Thymus (tissue), 11 donors: Measurements from ENCODE around the gene LEMD2. TPM values are rescaled to one million over a fixed set of nuclear protein-coding genes. Genes with fewer than 3 reads are reported as not detected.

Experiments used
- DNase-seq, 9 donors: peaks; one replicate each; pipeline ENCODE4 v3.0.0-alpha.2; 2013; ENCODE audit warnings: low spot score in 9 of 9, low read depth in 6 of 9, missing footprints in 1 of 9
- H3K27ac ChIP-seq, 2 donors: one replicate each; pipeline ENCODE4 v1.5.1; 2013; ENCODE audit warnings: control low read depth in 1 of 2, low read depth in 1 of 2, low read length in 1 of 2, mild to moderate bottlenecking in 1 of 2, moderate library complexity in 1 of 2
- H3K27me3 ChIP-seq, 2 donors: one replicate each; pipeline ENCODE4 v1.5.1; 2013; ENCODE audit warnings: low read length in 1 of 2; ENCODE audit not compliant: control insufficient read depth in 2 of 2, insufficient read depth in 1 of 2
- H3K36me3 ChIP-seq, 2 donors: one replicate each; pipeline ENCODE4 v1.5.1; 2013; ENCODE audit warnings: low read length in 1 of 2, mild to moderate bottlenecking in 1 of 2, moderate library complexity in 1 of 2; ENCODE audit not compliant: control insufficient read depth in 2 of 2, insufficient read depth in 2 of 2
- H3K4me1 ChIP-seq, 2 donors: one replicate each; pipeline ENCODE4 v1.5.1; 2013; ENCODE audit warnings: low read length in 2 of 2; ENCODE audit not compliant: control insufficient read depth in 2 of 2, insufficient read depth in 2 of 2
- H3K4me3 ChIP-seq, 2 donors: one replicate each; pipeline ENCODE4 v1.5.1; 2013; ENCODE audit warnings: low read length in 2 of 2, control low read depth in 1 of 2, mild to moderate bottlenecking in 1 of 2
- H3K9me3 ChIP-seq, 2 donors: one replicate each; pipeline ENCODE4 v1.5.1; 2013; ENCODE audit warnings: low read length in 1 of 2, mild to moderate bottlenecking in 1 of 2; ENCODE audit not compliant: control insufficient read depth in 2 of 2, insufficient read depth in 1 of 2
- WGBS: extraction: QIAGEN DNeasy Blood & Tissue Kit; methylation state at CpG from one replicate; pipeline ENCODE4 v1.1.7; 2013; 5-methylcytosine and 5-hydroxymethylcytosine counted together
- polyA plus RNA-seq: library from polyadenylated mRNA; stranded (reverse); fragments of 200-250 nt; gene quantifications from one replicate; pipeline ENCODE4 v1.2.3, GENCODE V29; 2013
- total RNA-seq: library from RNA; stranded (reverse); fragments of 120-200 nt; gene quantifications from one replicate; pipeline ENCODE4 v1.2.4, GENCODE V29; 2013
- donor health status: healthy.

LEMD2 gene
- total and polyA plus RNA-seq, 2 donors, result 39.6 to 67.5 TPM

DNA sequence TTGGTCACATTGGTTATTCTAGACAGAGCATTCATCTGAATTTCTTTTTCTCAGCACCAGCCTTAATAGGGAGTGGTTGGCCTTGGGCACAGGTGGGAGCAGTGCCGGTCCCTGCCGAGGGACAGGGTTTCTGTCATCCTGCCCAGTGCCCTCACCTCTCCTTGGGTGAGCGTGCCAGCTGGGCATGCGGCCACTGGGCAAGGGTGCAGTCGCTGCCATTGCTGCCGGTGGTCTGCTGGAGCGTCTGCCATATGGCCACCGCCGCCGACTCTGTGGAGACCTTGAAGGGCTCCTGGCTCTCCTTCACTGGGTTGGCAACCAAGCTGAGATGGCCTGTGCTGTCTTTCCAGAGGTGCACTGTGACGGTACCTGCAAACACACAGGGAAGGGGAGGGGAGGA lies 61.0 kb downstream of the LEMD2 start:
- H3K36me3 ChIP-seq, result no peaks in the 10 kb centered on the region
- H3K27ac ChIP-seq, result no peak overlapping the region
- H3K27me3 ChIP-seq, result peaks cover 0 to 14% of the 10 kb centered on the region in 2 donors
- no peak for DNase-seq
- H3K4me1 ChIP-seq, result peaks cover 0 to 3% of the 10 kb centered on the region in 2 donors
- no peak overlapping the region for H3K4me3 ChIP-seq
- WGBS, result 94% methylated on average over 11 of the region's 11 CpGs
- H3K9me3 ChIP-seq, result no peaks in the 10 kb centered on the region

DNA sequence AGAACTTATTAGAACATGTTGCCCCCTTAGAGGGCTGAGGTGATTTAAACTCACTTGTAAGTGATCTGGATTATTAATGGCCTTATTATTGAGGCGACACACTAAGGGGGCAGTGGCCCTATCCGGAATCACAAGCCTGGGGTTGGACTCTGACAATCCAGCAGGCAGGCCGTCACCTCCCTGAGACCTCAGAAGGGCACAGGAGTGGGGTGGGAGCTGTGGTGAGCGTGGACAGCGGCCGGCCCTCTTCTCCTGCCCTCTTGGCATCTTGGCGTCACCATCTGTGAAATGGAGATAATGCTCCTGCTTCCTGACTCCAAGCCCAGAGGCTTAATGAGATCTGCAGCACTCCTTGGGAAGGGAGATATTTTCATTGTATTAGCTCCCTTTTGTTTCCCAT lies 61.8 kb downstream of the LEMD2 start:
- no peaks in the 10 kb centered on the region for H3K36me3 ChIP-seq
- DNase-seq, result no peak
- H3K4me1 ChIP-seq, result peaks cover 0 to 3% of the 10 kb centered on the region in 2 donors
- no peak overlapping the region for H3K27ac ChIP-seq
- peaks cover 0 to 22% of the 10 kb centered on the region in 2 donors for H3K27me3 ChIP-seq
- WGBS, result 96% methylated on average over 7 of the region's 7 CpGs
- no peak overlapping the region for H3K4me3 ChIP-seq
- no peaks in the 10 kb centered on the region for H3K9me3 ChIP-seq

DNA sequence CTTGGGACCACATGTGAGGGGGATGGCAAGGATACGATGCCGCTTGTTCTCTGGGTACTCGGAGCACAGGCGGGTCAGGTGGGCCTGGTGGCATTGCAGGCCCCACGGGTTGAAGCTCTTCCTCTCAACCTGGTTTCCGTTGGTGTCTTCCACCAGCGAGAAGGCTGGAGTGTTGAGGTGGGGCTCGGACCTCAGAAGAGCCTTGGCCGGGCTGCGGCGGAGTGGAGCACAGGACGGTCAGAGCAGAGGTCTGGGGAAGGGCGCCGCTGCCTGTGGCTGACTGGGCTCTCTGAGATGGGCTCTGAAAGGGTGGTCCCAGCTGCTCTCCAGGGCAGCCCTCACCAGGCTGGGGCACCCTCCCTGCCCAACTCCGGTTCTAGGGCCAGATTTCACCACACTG lies 62.2 kb downstream of the LEMD2 start:
- H3K27me3 ChIP-seq, result peaks cover 0 to 22% of the 10 kb centered on the region in 2 donors
- WGBS, result 90% methylated on average over 15 of the region's 15 CpGs
- peaks cover 0 to 3% of the 10 kb centered on the region in 2 donors for H3K4me1 ChIP-seq
- no peak for DNase-seq
- H3K9me3 ChIP-seq, result no peaks in the 10 kb centered on the region
- H3K4me3 ChIP-seq, result no peak overlapping the region
- H3K27ac ChIP-seq, result no peak overlapping the region
- no peaks in the 10 kb centered on the region for H3K36me3 ChIP-seq

DNA sequence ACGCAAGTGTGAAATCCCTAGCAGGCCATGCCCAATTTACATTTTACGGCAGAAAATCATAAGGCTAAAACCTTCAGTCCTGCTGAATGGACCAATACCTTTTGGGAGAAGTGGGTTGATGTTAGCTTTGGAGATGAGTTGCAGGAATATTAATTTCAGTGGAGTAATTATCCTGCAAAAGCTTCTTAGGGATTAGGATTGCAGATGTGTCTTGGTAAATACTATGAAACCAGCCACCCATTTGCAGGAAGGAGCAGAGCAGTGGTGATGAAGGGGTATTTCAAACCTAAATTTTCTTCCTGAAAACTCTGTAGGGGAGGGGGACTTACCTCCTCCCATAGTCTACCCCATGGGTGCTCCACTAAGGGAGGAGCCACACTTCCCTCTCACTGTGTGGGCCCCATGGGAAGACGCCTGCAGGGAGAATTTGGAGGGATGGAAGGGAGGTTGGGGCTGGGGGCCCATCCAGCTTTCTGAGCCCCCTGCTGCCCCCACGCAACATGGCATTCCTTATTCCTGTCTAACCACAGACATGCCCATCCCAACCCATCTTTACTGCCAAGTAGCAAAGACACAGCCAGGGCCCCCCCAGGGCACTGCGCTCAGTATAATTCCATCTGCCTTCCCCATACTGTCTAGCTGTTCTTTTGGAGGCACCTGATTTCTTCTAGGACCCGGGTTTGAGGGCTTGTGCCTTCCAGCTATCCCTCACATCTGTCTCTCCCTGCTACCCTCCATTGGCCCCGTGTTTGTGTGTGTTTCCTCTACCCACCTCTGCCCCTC lies 62.8 kb downstream of the LEMD2 start:
- H3K4me3 ChIP-seq, result no peak overlapping the region
- H3K27ac ChIP-seq, result no peak overlapping the region
- H3K36me3 ChIP-seq, result no peaks in the 10 kb centered on the region
- H3K4me1 ChIP-seq, result peaks cover 0 to 3% of the 10 kb centered on the region in 2 donors
- DNase-seq, result no peak
- H3K27me3 ChIP-seq, result peaks cover 0 to 22% of the 10 kb centered on the region in 2 donors
- WGBS, result 87% methylated on average over 7 of the region's 7 CpGs
- H3K9me3 ChIP-seq, result no peaks in the 10 kb centered on the region

DNA sequence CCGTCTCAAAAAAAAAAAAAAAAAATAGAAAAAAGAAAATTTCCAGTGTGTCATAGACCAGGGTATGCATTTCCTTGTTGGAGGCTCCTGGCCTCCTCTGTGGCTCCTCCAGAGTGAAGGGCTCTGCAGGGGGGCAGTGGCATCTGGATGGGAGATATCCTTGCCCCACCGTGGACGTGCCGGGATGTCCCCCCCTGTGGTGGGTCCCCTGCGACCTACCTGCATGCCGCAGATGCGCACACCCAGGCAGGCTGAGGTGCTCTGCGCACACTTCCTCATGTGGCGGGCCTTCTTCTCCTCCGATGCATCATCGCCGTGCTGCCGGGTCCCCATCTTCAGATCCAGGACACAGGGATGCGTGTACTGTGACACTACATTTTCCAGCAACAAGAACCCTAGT lies 63.7 kb downstream of the LEMD2 start:
- no peaks in the 10 kb centered on the region for H3K9me3 ChIP-seq
- no peaks in the 10 kb centered on the region for H3K36me3 ChIP-seq
- H3K4me1 ChIP-seq, result peaks cover 0 to 3% of the 10 kb centered on the region in 2 donors
- no peak for DNase-seq
- WGBS, result 96% methylated on average over 14 of the region's 14 CpGs
- no peak overlapping the region for H3K4me3 ChIP-seq
- H3K27me3 ChIP-seq, result peaks cover 0 to 25% of the 10 kb centered on the region in 2 donors
- no peak overlapping the region for H3K27ac ChIP-seq

DNA sequence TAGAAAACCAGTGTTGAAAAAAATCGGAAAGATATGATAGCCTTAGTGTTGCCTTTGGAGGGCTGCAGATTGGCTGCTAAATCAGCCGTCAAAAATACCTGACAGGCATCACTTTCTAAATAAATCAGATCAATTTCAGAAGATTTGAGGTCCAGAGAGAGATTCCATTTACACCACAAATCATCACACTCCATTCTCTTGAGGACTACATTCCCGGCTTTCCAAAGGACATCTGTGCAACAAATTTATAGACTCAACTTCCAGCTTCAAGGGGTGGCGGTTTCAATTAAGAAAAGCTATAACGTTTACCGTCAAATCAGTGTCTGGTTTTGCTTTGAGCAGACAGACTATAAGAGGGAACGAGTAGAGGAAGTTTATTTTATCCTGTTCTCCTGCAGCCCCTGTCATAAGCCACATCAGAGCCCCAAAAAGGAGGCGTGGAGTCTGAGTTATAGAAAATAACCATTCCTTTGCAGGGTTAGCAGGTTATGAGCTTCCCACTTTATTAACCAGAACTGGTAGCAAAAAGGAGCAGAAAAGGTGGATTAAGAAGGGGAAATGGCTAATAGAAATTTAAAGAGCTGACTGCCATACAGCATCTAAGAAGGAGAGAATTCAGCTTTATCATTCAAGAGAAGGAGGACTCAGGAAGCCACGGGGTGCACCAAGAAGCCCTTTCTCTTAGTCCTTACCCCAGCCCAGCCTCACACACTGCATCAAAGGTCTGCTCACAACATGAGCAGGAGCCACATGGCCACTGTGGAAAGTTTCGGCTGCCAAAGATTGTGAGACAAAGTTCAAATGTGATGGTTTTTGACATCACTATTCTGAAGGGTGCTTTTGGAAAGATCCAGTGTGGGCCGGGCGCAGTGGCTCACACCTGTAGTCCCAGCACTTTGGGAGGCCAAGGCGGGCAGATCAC lies 64.6 kb downstream of the LEMD2 start:
- Histone ChIP-seq H3K4me3 (no peak overlapping the region), H3K4me1 (peaks cover 0 to 3% of the 10 kb centered on the region in 2 donors), H3K9me3 (no peaks in the 10 kb centered on the region), H3K27me3 (peaks cover 0 to 26% of the 10 kb centered on the region in 2 donors), H3K27ac (no peak overlapping the region), H3K36me3 (no peaks in the 10 kb centered on the region)
- peak in 1 of 9 donors; percentile 44 for DNase-seq
- WGBS, result 62% methylated on average over 13 of the region's 13 CpGs

DNA sequence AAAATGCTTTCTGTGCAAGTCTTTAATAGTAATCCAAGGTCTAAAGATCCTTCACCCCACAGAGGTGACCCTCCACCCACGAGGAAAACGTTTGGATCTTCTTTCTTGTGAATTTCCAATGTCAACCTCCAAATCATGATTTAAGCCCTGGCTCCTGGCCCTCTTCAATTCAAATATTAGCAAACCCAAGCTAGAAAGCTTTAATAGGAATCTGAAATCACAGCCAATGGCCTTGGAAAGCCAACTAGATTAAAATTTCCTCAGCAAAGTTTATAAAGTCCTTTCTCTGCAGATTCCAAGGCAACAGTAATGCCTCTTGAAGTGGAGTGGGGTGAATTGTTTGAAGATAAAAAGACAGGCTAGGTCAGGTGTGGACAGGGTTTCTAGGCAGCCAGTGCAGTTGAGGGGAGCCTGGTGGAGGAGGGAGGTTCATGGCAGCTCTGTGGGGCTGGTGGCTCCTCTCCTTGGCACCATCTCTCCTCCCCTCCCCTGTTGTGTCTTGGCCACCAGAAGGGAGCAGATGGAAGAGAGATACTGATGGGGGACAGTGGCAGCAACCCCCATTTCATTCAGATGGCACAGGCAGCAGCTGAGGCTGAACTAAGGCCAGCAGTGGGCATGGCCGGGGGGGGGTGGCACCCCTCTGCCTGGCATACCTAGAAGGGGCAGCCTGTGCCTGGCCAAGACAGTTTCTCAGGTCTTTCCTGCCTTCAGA lies 65.4 kb downstream of the LEMD2 start:
- Histone ChIP-seq H3K4me3 (no peak overlapping the region), H3K4me1 (peaks cover 0 to 3% of the 10 kb centered on the region in 2 donors), H3K36me3 (no peaks in the 10 kb centered on the region), H3K27me3 (peaks cover 0 to 27% of the 10 kb centered on the region in 2 donors), H3K27ac (no peak overlapping the region), H3K9me3 (no peaks in the 10 kb centered on the region)
- 86% methylated on average over 3 of the region's 3 CpGs for WGBS
- DNase-seq, result no peak

DNA sequence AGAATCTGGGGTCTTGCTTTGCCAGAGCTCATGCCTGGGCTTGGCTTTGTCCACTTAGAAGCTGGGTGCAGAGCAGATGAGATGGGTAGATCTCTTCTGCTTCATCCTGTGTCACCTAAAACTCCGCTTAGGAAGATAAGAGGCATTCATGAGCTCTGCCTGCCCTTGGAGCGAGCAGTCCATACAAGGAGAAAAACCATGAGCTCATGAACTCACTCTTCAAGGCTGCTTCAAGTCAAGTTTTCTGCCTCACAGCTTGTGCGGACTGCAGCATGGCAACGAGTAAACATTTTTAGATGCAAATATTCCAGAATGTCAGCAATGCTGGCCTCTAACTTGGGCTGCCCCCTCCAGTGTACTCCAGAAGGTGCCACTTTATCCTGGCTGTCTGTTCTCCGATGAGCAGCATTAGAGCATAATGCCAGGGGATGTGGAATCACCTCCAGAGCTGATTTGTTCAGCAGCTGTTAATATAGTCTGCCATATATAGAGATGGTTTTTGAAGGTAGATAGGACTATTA lies 66.8 kb downstream of the LEMD2 start:
- Histone ChIP-seq H3K4me3 (no peak overlapping the region), H3K4me1 (peaks cover 0 to 3% of the 10 kb centered on the region in 2 donors), H3K9me3 (no peaks in the 10 kb centered on the region), H3K36me3 (no peaks in the 10 kb centered on the region), H3K27ac (no peak overlapping the region), H3K27me3 (peaks cover 0 to 26% of the 10 kb centered on the region in 2 donors)
- WGBS, result 96% methylated on average over 5 of the region's 5 CpGs
- no peak for DNase-seq
